K562 (cell line): ENCODE measurements around the gene ZBTB42. TPM values are rescaled to one million over a fixed set of nuclear protein-coding genes. Genes with fewer than 3 reads are reported as not detected.

Source experiments
- ATAC-seq: fragments of 200-7000 bp; cut with Tn5 transposase; 3 replicates; pipeline ENCODE4 v1.9.1; 2020; ENCODE audit warnings: moderate library complexity
- BruUV-seq: library from RNA; stranded (reverse); fragments of 400-500 nt; replicated peaks from 2 replicates; lab custom pipeline; 2021; lab: Mats Ljungman, UMichigan
- CTCF ChIA-PET: fragments of 300-600 bp; formaldehyde crosslinking; extraction: SDS; loops from one replicate; lab custom pipeline; 2021; ENCODE audit warnings: low intra/inter-chr PET ratio; lab: Yijun Ruan, JAX
- POLR2A ChIA-PET: fragments of 300-600, 350-650 bp; sonication (Branson Sonifier 250); formaldehyde crosslinking; extraction: SDS; loops from one replicate; lab custom pipeline; 2021; ENCODE audit warnings: antibody characterized with exemption, inconsistent platforms; lab: Yijun Ruan, JAX
- DNase-seq, 4 experiments: peaks; one replicate each; pipeline versions ENCODE4 v3.0.0 to v3.0.0-alpha.2; 2011 to 2018; ENCODE audit warnings: low spot score in 3 of 4, mixed read lengths in 3 of 4; ENCODE audit errors: extremely low read depth in 1 of 4
- FAIRE-seq: peaks from 2 replicates; lab custom pipeline; 2011; peaks lifted over from hg19 to GRCh38; lab: Jason Lieb, UNC
- H2AFZ ChIP-seq: 2 replicates; pipeline ENCODE4 v1.6.0; 2011; ENCODE audit warnings: low read depth, low read length, control low read depth, inconsistent platforms
- H3K27ac ChIP-seq: fragments of 200-600 bp; 3 replicates; pipeline ENCODE4 v1.8.0; 2011; ENCODE audit warnings: low read depth, mild to moderate bottlenecking, control low read depth, inconsistent platforms, low read length, moderate library complexity, mixed read lengths; ENCODE audit errors: extremely low read depth
- H3K27me3 ChIP-seq, 2 experiments: fragments of 300-600 bp in 1 of 2; 2 replicates in 1 of 2; 3 replicates in 1 of 2; pipeline versions ENCODE4 v1.6.0 to v1.8.0; 2011; ENCODE audit warnings: inconsistent platforms in 2 of 2, low read length in 2 of 2, mild to moderate bottlenecking in 1 of 2, mixed read lengths in 1 of 2, moderate library complexity in 1 of 2; ENCODE audit not compliant: control insufficient read depth in 2 of 2, insufficient read depth in 2 of 2
- H3K36me3 ChIP-seq: fragments of 300-600 bp; 3 replicates; pipeline ENCODE4 v1.8.0; 2011; ENCODE audit warnings: mild to moderate bottlenecking, low read length, inconsistent platforms; ENCODE audit not compliant: control insufficient read depth, insufficient read depth
- H3K4me1 ChIP-seq, 2 experiments: fragments of 200-600 bp in 1 of 2; replicated peaks in 1 of 2; 2 replicates in 1 of 2; 3 replicates in 1 of 2; pipeline versions ENCODE4 v1.5.1 to v1.8.0; 2011; ENCODE audit warnings: inconsistent platforms in 2 of 2, low read length in 2 of 2, mild to moderate bottlenecking in 1 of 2, mixed read lengths in 1 of 2, moderate library complexity in 1 of 2; ENCODE audit not compliant: control insufficient read depth in 2 of 2, insufficient read depth in 2 of 2
- H3K4me2 ChIP-seq: 2 replicates; pipeline ENCODE4 v1.6.1; 2011; ENCODE audit warnings: low read length, control low read depth, inconsistent platforms, mixed read lengths; ENCODE audit not compliant: insufficient read depth
- H3K4me3 ChIP-seq: fragments of 200-600 bp; sonication (generic), shearing (Covaris generic); 2 replicates; pipeline ENCODE4 v1.5.1; 2016; ENCODE audit warnings: control low read depth, inconsistent platforms
- H3K79me2 ChIP-seq: fragments of 200-600 bp; 3 replicates; pipeline ENCODE4 v1.8.0; 2011; ENCODE audit warnings: low read length, inconsistent platforms; ENCODE audit not compliant: control insufficient read depth, insufficient read depth
- H3K9ac ChIP-seq, 2 experiments: 2 replicates each; pipeline versions ENCODE4 v1.6.0 to v1.6.1; 2011; ENCODE audit warnings: low read depth in 2 of 2, low read length in 2 of 2, control low read depth in 1 of 2, inconsistent platforms in 1 of 2, mild to moderate bottlenecking in 1 of 2, mixed read lengths in 1 of 2; ENCODE audit not compliant: insufficient read depth in 1 of 2
- H3K9me1 ChIP-seq: one replicate; pipeline ENCODE4 v1.6.0; 2011; ENCODE audit warnings: inconsistent platforms, mild to moderate bottlenecking, low read length, moderate library complexity; ENCODE audit not compliant: control insufficient read depth, insufficient read depth
- H3K9me3 ChIP-seq: replicated peaks from 2 replicates; pipeline ENCODE4 v1.5.1; 2011; ENCODE audit warnings: low read depth, low read length, inconsistent platforms; ENCODE audit not compliant: control insufficient read depth, insufficient read depth
- H4K20me1 ChIP-seq: replicated peaks from 2 replicates; pipeline ENCODE4 v1.6.1; 2011; ENCODE audit warnings: low read length, inconsistent platforms, mixed read lengths; ENCODE audit not compliant: control insufficient read depth, insufficient read depth
- CSDE1 ChIP-seq, 2 experiments: fragments of 450-650 bp; IDR thresholded peaks; 2 replicates each; pipeline ENCODE4 v1.6.1; 2016; ENCODE audit warnings: mild to moderate bottlenecking in 1 of 2
- DMBX1 ChIP-seq: fragments of 250-450 bp; sonication (Bioruptor Pico); IDR thresholded peaks from 2 replicates; pipeline ENCODE4 v1.8.0; 2022; ENCODE audit warnings: inconsistent platforms, mild to moderate bottlenecking, moderate library complexity, borderline replicate concordance
- MCM5 ChIP-seq: fragments of 450-650 bp; IDR thresholded peaks from 2 replicates; pipeline ENCODE4 v1.6.1; 2016; ENCODE audit warnings: low read depth
- NFIX ChIP-seq: fragments of 250-450 bp; sonication (Bioruptor Pico); IDR thresholded peaks from 2 replicates; pipeline ENCODE4 v1.4.0; 2020; ENCODE audit warnings: low read depth, mild to moderate bottlenecking, moderate library complexity
- PHF20 ChIP-seq: fragments of 450-650 bp; IDR thresholded peaks from 2 replicates; pipeline ENCODE4 v1.6.1; 2018; ENCODE audit not compliant: partially characterized antibody
- TAF1 ChIP-seq: IDR thresholded peaks from 2 replicates; pipeline ENCODE4 v1.6.1; 2011; ENCODE audit warnings: mild to moderate bottlenecking, low read length, moderate library complexity; ENCODE audit not compliant: insufficient read depth, control insufficient read depth, severe bottlenecking; ENCODE audit errors: extremely low read depth
- ZNF311 ChIP-seq: fragments of 250-450 bp; sonication (Bioruptor Pico); IDR thresholded peaks from 2 replicates; pipeline ENCODE4 v1.4.0; 2020; ENCODE audit warnings: mild to moderate bottlenecking, moderate library complexity
- ZNF551 ChIP-seq: fragments of 250-450 bp; sonication (Bioruptor Pico); IDR thresholded peaks from 2 replicates; pipeline ENCODE4 v1.5.0; 2021; ENCODE audit warnings: mild to moderate bottlenecking, moderate library complexity
- WGBS: fragments of 100-300 bp; shearing (Covaris generic); methylation state at CpG from one replicate; pipeline ENCODE4 v1.1.6; 2016; ENCODE audit warnings: low coverage, mixed read lengths; ENCODE audit not compliant: insufficient coverage; ENCODE audit errors: missing lambda C conversion rate; 5-methylcytosine and 5-hydroxymethylcytosine counted together
- in situ Hi-C: fragments of 300-500 bp; cut with MboI; formaldehyde crosslinking; loops from 4 replicates; pipeline ENCODE4 v1.15.0; 2018; ENCODE audit warnings: inconsistent platforms, mixed read lengths
- intact Hi-C: fragments of 100-400 bp; cut with micrococcal nuclease; formaldehyde crosslinking; loops from 2 replicates; pipeline ENCODE4 v1.14.2; 2022
- polyA plus RNA-seq, 8 experiments: library from polyadenylated mRNA; depleted of rRNA in 4 of 8; stranded (reverse) in 5 of 8; unstranded in 3 of 8; fragments of >200 nt; fragmentation: Nextera tagmentation in 2 of 8; fragmentation: Illumina TruSeq in 1 of 8; extraction: Ambion mirVana in 2 of 8; extraction: Trizol in 1 of 8; gene quantifications; 2 replicates each; pipeline versions ENCODE4 v1.2.1 to v1.2.3, GENCODE V29; 2011 to 2014; ENCODE audit warnings: inconsistent platforms in 1 of 8, missing spikeins in 1 of 8
- total RNA-seq, 7 experiments: library from RNA; depleted of rRNA in 6 of 7; stranded (reverse); fragments of >200 nt in 6 of 7; fragmentation: Illumina TruSeq in 2 of 7; extraction: Trizol in 2 of 7; gene quantifications; 2 replicates each; pipeline versions ENCODE4 v1.2.1 to v1.2.3, GENCODE V29; 2011 to 2021; ENCODE audit warnings: low replicate concordance in 1 of 7

Gene ZBTB42
- total and polyA plus RNA-seq, 9 of the 15 experiments (the other 6 are each of a cell fraction or from before 2014, with no cell fraction given) = 0.03 to 8.5 (median 2.4) TPM

DNA sequence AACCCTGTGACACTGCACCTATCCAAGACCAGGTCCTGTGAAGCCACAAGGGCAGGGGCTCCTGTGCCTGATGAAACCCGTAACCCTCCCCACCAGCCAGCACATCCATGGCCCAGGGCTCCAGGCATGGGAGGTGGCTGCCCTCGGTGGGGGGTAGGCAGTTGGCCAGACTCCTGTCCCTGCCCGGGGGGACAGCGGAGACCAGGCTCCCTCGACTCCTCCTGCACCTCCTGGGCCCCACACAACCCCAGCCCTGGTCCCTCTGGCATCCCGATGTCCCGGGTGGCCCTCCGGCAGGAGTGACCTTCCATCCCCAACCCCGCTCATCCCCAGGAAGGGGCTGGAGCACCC, 16.7 kb upstream of the ZBTB42 start:
- no peak overlapping the region for H2AFZ ChIP-seq
- no peak overlapping the region for H3K27ac ChIP-seq
- ATAC-seq = no peak
- no peaks in the 10 kb centered on the region; the same call in 2 of the 3 replicates for H3K79me2 ChIP-seq
- H3K4me2 ChIP-seq = no peak overlapping the region
- WGBS = 100% methylated on average over 3 of the region's 9 CpGs
- ChIA-PET CTCF (no interaction called here), POLR2A (interaction anchor here (1.1 kb wide), 1 partner anchor 39 kb away, joined by 6 read pairs; no protein-coding TSS in a partner anchor)
- FAIRE-seq = no peak
- peaks cover 40% of the 10 kb centered on the region; the same call in 1 of the 3 replicates for H3K36me3 ChIP-seq
- no peaks in the 10 kb centered on the region; the same call in 1 of the 2 replicates for H4K20me1 ChIP-seq
- no peak overlapping the region for H3K4me3 ChIP-seq
- H3K9ac ChIP-seq = peak overlapping the region in 1 of 2 experiments; percentile 26; a peak in 1 of 4 replicates
- peaks cover 0 to 40% of the 10 kb centered on the region in 2 experiments; a peak in 2 of 5 replicates for H3K4me1 ChIP-seq
- no peaks in the 10 kb centered on the region for H3K9me3 ChIP-seq
- no peaks in the 10 kb centered on the region for H3K9me1 ChIP-seq
- TF ChIP-seq NFIX (CRISPR knock-in tag) (no peak), ZNF551 (CRISPR knock-in tag) (no peak), CSDE1 (IDR thresholded peaks at IDR 0.05) (no peak), ZNF311 (no peak), DMBX1 (CRISPR knock-in tag) (no peak), TAF1 (no peak), PHF20 (no peak), MCM5 (no peak)
- BruUV-seq = no TSS peak
- DNase-seq = no peak
- intact Hi-C loops = no loop called here
- no peaks in the 10 kb centered on the region for H3K27me3 ChIP-seq
- in situ Hi-C loops = no loop called here
